Lower leg skin (tissue), 3 donors: Measurements from ENCODE around the gene PKP1.

Experiments used
- POLR2A ChIP-seq, 2 donors: fragments of 450-650 bp; IDR thresholded peaks; one replicate each; pipeline ENCODE4 v1.6.1; 2016 to 2017; ENCODE audit warnings: antibody characterized with exemption in 2 of 2, mild to moderate bottlenecking in 1 of 2, moderate library complexity in 1 of 2
- TF ChIP-seq, protein P1 (sequence below), 3 donors: fragments of 450-650 bp; IDR thresholded peaks; one replicate each; pipeline ENCODE4 v1.5.1; 2016; ENCODE audit warnings: antibody characterized with exemption in 3 of 3, mild to moderate bottlenecking in 3 of 3, moderate library complexity in 2 of 3

DNA sequence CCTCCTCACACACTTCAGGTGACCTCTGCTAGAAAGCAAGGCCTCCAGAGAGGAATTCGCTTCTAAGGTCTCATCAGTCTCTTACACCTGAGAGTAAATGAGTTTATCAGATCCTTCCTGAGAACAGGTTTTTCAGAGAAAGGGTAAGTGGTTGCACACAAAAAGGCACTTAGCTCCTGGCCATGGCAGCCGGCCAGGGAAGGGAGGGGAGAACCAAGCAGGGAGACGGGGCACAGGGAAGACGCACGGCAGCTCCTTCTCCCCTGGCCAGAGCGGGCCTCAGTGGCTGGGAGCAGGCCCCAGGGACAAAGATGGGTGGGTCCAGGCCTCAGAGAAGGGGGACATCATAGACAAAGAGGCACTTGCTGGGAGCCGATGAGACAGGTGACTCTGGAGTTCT is 97.8 kb downstream of the PKP1 start:
- TF ChIP-seq, protein P1, sequence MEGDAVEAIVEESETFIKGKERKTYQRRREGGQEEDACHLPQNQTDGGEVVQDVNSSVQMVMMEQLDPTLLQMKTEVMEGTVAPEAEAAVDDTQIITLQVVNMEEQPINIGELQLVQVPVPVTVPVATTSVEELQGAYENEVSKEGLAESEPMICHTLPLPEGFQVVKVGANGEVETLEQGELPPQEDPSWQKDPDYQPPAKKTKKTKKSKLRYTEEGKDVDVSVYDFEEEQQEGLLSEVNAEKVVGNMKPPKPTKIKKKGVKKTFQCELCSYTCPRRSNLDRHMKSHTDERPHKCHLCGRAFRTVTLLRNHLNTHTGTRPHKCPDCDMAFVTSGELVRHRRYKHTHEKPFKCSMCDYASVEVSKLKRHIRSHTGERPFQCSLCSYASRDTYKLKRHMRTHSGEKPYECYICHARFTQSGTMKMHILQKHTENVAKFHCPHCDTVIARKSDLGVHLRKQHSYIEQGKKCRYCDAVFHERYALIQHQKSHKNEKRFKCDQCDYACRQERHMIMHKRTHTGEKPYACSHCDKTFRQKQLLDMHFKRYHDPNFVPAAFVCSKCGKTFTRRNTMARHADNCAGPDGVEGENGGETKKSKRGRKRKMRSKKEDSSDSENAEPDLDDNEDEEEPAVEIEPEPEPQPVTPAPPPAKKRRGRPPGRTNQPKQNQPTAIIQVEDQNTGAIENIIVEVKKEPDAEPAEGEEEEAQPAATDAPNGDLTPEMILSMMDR (IDR thresholded peaks at IDR 0.05), result no peak
- TF ChIP-seq POLR2A (IDR thresholded peaks at IDR 0.05), result no peak
